Fibroblast of lung (primary cell): ENCODE data around the gene EPG5. TPM values are rescaled to one million over a fixed set of nuclear protein-coding genes. Genes with fewer than 3 reads are reported as not detected.
A peak's percentile ranks its signal among the peaks of the same experiment; 100 is the strongest.

Experiments
- DNase-seq, 2 donors: peaks; one replicate each; pipeline versions ENCODE4 v3.0.0 to v3.0.0-alpha.2; 2010; ENCODE audit warnings: low read depth in 2 of 2
- H2AFZ ChIP-seq: 2 replicates; pipeline ENCODE4 v1.5.1; 2012; ENCODE audit warnings: low read length, control low read depth, inconsistent platforms
- H3K27ac ChIP-seq: 2 replicates; pipeline ENCODE4 v1.5.1; 2011; ENCODE audit warnings: low read length, control low read depth; ENCODE audit not compliant: insufficient read depth
- H3K27me3 ChIP-seq: 2 replicates; pipeline ENCODE4 v1.5.1; 2011; ENCODE audit warnings: mild to moderate bottlenecking, low read length; ENCODE audit not compliant: control insufficient read depth, insufficient read depth
- H3K36me3 ChIP-seq: 2 replicates; pipeline ENCODE4 v1.5.1; 2011; ENCODE audit warnings: low read length; ENCODE audit not compliant: control insufficient read depth, insufficient read depth
- H3K4me1 ChIP-seq: 2 replicates; pipeline ENCODE4 v1.5.1; 2011; ENCODE audit warnings: low read length; ENCODE audit not compliant: control insufficient read depth, insufficient read depth; ENCODE audit errors: extremely low read depth
- H3K4me2 ChIP-seq: 2 replicates; pipeline ENCODE4 v1.5.1; 2011; ENCODE audit warnings: low read length, control low read depth; ENCODE audit not compliant: insufficient read depth; ENCODE audit errors: extremely low read depth
- H3K4me3 ChIP-seq, 4 experiments: fragments of 200-600 bp in 1 of 4; sonication (generic) in 1 of 4; replicated peaks in 1 of 4; 2 replicates each; pipeline ENCODE4 v1.5.1; 2011 to 2016; ENCODE audit warnings: low read length in 4 of 4, low read depth in 3 of 4, mild to moderate bottlenecking in 3 of 4, control low read depth in 2 of 4, inconsistent platforms in 1 of 4, mixed read lengths in 1 of 4; ENCODE audit not compliant: insufficient read depth in 1 of 4; ENCODE audit errors: control extremely low read depth in 1 of 4
- H3K79me2 ChIP-seq: 2 replicates; pipeline ENCODE4 v1.5.1; 2012; ENCODE audit warnings: mild to moderate bottlenecking, low read length, inconsistent platforms; ENCODE audit not compliant: control insufficient read depth, insufficient read depth
- H3K9ac ChIP-seq: 2 replicates; pipeline ENCODE4 v1.5.1; 2011; ENCODE audit warnings: mild to moderate bottlenecking, low read length, control low read depth; ENCODE audit not compliant: insufficient read depth
- H3K9me3 ChIP-seq: 2 replicates; pipeline ENCODE4 v1.5.1; 2012; ENCODE audit warnings: low read depth, low read length; ENCODE audit not compliant: control insufficient read depth, insufficient read depth
- H4K20me1 ChIP-seq: 2 replicates; pipeline ENCODE4 v1.5.1; 2011; ENCODE audit warnings: low read length; ENCODE audit not compliant: control insufficient read depth, insufficient read depth; ENCODE audit errors: extremely low read depth
- EZH2 ChIP-seq: IDR thresholded peaks from 2 replicates; pipeline ENCODE4 v1.5.1; 2012; ENCODE audit warnings: low read length, control low read depth, mild to moderate bottlenecking; ENCODE audit errors: missing control alignments
- polyA plus RNA-seq, 2 donors: library from polyadenylated mRNA; depleted of rRNA in 1 of 2; stranded (reverse) in 1 of 2; unstranded in 1 of 2; fragments of >200 nt; gene quantifications; 2 replicates each; pipeline ENCODE4 v1.2.1, GENCODE V29; 2011 to 2012; ENCODE audit warnings: missing spikeins in 1 of 2
- total RNA-seq: library from RNA; depleted of rRNA; stranded (reverse); fragments of >200 nt; gene quantifications from 2 replicates; pipeline ENCODE4 v1.2.1, GENCODE V29; 2014
- TF ChIP-seq, protein P1 (sequence below), 2 donors: IDR thresholded peaks in 1 of 2; conservative IDR thresholded peaks in 1 of 2; 1 replicate in 1 of 2; 2 replicates in 1 of 2; pipeline ENCODE4 v1.5.1; 2011 to 2012; ENCODE audit warnings: low read length in 2 of 2, control low read depth in 1 of 2, inconsistent platforms in 1 of 2, low read depth in 1 of 2, mild to moderate bottlenecking in 1 of 2

Gene EPG5
- total and polyA plus RNA-seq, 2 donors (not counting 1 experiment from before 2014, with no cell fraction given): 60.0 to 87.4 TPM

DNA sequence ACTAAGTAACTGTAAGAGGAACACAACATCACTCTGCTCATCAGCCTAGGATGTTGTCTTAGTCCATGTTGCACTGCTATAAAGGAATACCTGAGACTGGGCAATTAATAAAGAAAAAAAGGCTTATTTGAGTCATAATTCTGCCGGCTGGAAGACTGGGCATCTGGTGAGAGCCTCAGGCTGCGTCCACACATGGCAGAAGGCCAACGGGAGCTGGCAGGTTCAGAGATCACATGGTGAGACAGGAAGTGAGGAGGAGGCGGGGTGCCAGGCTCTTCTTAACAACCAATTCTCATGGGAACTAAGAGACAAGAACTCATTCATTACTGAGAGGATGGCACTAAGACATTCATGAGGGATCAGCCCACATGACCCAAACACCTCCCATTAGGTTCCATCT is 46.8 kb downstream of the EPG5 start:
- Histone ChIP-seq H4K20me1 (no peaks in the 10 kb centered on the region), H3K4me1 (peaks cover 2% of the 10 kb centered on the region), H3K9ac (no peak overlapping the region), H2AFZ (no peak overlapping the region), H3K4me2 (no peak overlapping the region), H3K27ac (no peak overlapping the region), H3K79me2 (no peaks in the 10 kb centered on the region), H3K27me3 (no peaks in the 10 kb centered on the region), H3K9me3 (no peaks in the 10 kb centered on the region), H3K4me3 (no peak overlapping the region), H3K36me3 (peaks cover 10% of the 10 kb centered on the region)
- DNase-seq: peak; percentile 68 to 70
- TF ChIP-seq, protein P1, sequence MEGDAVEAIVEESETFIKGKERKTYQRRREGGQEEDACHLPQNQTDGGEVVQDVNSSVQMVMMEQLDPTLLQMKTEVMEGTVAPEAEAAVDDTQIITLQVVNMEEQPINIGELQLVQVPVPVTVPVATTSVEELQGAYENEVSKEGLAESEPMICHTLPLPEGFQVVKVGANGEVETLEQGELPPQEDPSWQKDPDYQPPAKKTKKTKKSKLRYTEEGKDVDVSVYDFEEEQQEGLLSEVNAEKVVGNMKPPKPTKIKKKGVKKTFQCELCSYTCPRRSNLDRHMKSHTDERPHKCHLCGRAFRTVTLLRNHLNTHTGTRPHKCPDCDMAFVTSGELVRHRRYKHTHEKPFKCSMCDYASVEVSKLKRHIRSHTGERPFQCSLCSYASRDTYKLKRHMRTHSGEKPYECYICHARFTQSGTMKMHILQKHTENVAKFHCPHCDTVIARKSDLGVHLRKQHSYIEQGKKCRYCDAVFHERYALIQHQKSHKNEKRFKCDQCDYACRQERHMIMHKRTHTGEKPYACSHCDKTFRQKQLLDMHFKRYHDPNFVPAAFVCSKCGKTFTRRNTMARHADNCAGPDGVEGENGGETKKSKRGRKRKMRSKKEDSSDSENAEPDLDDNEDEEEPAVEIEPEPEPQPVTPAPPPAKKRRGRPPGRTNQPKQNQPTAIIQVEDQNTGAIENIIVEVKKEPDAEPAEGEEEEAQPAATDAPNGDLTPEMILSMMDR (conservative IDR thresholded peaks at IDR 0.05 in 1 of 2, IDR thresholded peaks at IDR 0.05 in 1 of 2; ENCODE audit: low read depth in 1 of 2, low read length in 2 of 2): no peak
- no peak for TF ChIP-seq EZH2

DNA sequence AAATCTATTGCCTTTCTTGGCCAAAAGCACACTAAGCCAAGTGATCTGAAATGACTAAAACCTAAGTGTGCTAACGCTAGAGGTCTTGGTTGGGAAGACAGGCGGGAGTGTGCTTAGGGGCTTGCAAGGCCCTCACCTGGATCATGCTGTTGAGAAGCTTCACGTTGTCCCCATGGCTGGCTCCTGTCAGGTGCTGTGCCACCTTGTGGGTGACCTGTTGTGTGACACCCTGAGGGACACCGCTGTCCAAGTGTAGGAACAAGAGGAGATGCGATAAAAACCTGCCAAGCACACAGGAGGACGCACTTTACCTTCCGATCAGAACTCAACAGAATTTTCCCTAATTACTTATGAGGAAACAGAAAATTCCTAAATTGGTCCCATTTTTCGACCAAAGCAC is 50.8 kb downstream of the EPG5 start:
- Histone ChIP-seq H4K20me1 (no peaks in the 10 kb centered on the region), H2AFZ (no peak overlapping the region), H3K27me3 (no peaks in the 10 kb centered on the region), H3K27ac (no peak overlapping the region), H3K9ac (no peak overlapping the region), H3K4me1 (peaks cover 2% of the 10 kb centered on the region), H3K4me2 (no peak overlapping the region), H3K79me2 (no peaks in the 10 kb centered on the region), H3K36me3 (peaks cover 24% of the 10 kb centered on the region), H3K9me3 (no peaks in the 10 kb centered on the region), H3K4me3 (no peak overlapping the region)
- no peak for DNase-seq
- no peak for TF ChIP-seq EZH2
- TF ChIP-seq, protein P1 (conservative IDR thresholded peaks at IDR 0.05 in 1 of 2, IDR thresholded peaks at IDR 0.05 in 1 of 2; ENCODE audit: low read depth in 1 of 2, low read length in 2 of 2): peak in 1 of 2 donors; percentile 16

DNA sequence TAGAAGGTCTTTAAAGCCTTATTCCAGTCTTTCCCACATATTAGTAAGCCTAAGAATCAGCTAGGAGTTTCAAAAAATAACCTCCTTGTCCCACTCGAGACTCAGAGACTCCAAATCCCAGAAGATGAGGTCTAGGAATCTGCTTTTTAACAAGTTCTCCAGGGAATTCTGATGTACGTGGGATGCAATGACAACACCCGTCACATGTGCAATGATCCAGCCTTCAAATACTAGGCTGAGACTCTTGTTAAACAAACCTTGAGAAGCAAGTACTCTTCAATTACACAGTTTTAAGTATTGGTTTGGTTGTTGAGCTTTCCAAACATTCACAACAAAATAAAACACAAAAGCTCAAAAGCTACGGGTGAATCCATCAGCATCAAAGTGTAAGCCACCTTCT is 53.9 kb downstream of the EPG5 start:
- no peak for DNase-seq
- Histone ChIP-seq H3K9ac (no peak overlapping the region), H3K27ac (no peak overlapping the region), H3K4me1 (no peaks in the 10 kb centered on the region), H3K27me3 (no peaks in the 10 kb centered on the region), H3K4me2 (no peak overlapping the region), H3K36me3 (peaks cover 29% of the 10 kb centered on the region), H3K4me3 (no peak overlapping the region), H3K9me3 (no peaks in the 10 kb centered on the region), H3K79me2 (no peaks in the 10 kb centered on the region), H2AFZ (no peak overlapping the region), H4K20me1 (no peaks in the 10 kb centered on the region)
- no peak for TF ChIP-seq EZH2
- TF ChIP-seq, protein P1 (conservative IDR thresholded peaks at IDR 0.05 in 1 of 2, IDR thresholded peaks at IDR 0.05 in 1 of 2; ENCODE audit: low read depth in 1 of 2, low read length in 2 of 2): no peak
